Measurements from ENCODE around the gene FLRT1. TPM values are rescaled to one million over a fixed set of nuclear protein-coding genes. Genes with fewer than 3 reads are reported as not detected.

Gene FLRT1
- total and polyA plus RNA-seq, 2 of the 13 experiments (the other 11 are each of a cell fraction or from before 2014, with no cell fraction given): 0.02 to 0.08 TPM

DNA sequence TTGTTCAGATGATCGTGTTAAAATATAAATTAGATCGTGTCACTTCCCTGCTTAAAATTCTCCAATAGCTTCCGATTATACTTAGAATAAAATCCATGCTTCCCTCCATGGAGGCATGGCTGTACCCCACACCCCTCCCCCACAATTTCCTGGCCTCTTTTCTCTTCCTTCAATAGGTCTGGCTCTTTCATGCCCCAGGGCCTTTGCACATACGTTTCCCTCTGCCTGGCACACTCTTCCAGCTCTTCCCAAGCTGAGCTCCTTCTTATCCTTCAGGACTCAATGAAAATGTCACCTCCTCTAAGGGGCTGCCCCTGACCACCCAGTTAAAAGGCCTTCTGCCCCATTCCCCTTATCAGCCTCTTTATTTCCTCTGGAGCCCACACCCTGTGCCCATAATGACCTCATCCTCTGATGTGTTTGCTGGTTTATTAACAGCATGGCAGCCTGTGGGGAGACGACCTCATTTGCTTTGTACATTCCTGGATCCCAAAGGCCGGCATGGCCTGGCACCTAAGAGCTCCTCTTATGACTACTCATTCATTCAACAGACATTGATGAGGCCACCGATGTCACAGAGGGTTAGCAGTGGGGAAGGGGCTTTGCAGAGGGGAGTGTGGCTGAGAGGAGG lies 9.0 kb upstream of the FLRT1 start:
- peaks cover 4 to 8% of the 10 kb centered on the region in 2 experiments; a peak in 3 of 5 replicates for H3K27me3 ChIP-seq (ENCODE audit: control insufficient read depth in 1 of 2, insufficient read depth in 2 of 2, low read length in 2 of 2)
- no peak overlapping the region for H3K9ac ChIP-seq (ENCODE audit: insufficient read depth, low read depth, low read length)
- no peak for ATAC-seq
- no peak overlapping the region for H3K27ac ChIP-seq (ENCODE audit: extremely low read length, insufficient read depth, low read length)
- no peaks in the 10 kb centered on the region for H3K36me3 ChIP-seq (replicated peaks in 1 of 2; ENCODE audit: control insufficient read depth in 1 of 2, insufficient read depth in 2 of 2, low read length in 2 of 2)
- H2AFZ ChIP-seq (ENCODE audit: low read length): no peak overlapping the region
- no peak for FAIRE-seq
- no TSS peak for BruUV-seq (replicated peaks)
- intact Hi-C loops (cut with micrococcal nuclease; ENCODE audit: unreplicated experiment) (no loop called here), in situ Hi-C loops (cut with HindIII; ENCODE audit: extremely low pct_ligation_motif_present, low pct_unique_long_range_greater_than_20kb) (no loop called here)
- no peak for TF ChIP-seq NFYB (CRISPR knock-in tag; IDR thresholded peaks at IDR 0.05)
- no peak for TF ChIP-seq ZNF549 (CRISPR knock-in tag; IDR thresholded peaks at IDR 0.05)
- TF ChIP-seq ATF7 (IDR thresholded peaks at IDR 0.05): peak; percentile 67; the same call in 1 of the 2 replicates
- TF ChIP-seq ATF7 (CRISPR knock-in tag; IDR thresholded peaks at IDR 0.05): no peak
- ChIA-PET CTCF (ENCODE audit: low intra/inter-chr PET ratio, low total read pairs) (no interaction called here), POLR2A (interaction anchor here (0.6 kb wide), 1 partner anchor 64 kb away, joined by 3 read pairs; no protein-coding TSS in a partner anchor)
- H3K9me3 ChIP-seq (ENCODE audit: low read length): no peaks in the 10 kb centered on the region
- peaks cover 15% of the 10 kb centered on the region for H3K4me1 ChIP-seq (ENCODE audit: insufficient read depth, low read length)
- no peaks in the 10 kb centered on the region for H3K79me2 ChIP-seq (ENCODE audit: insufficient read depth, low read length)
- H4K20me1 ChIP-seq (ENCODE audit: insufficient read depth, low read length): peaks cover 27% of the 10 kb centered on the region; the same call in 1 of the 2 replicates
- DNase-seq (ENCODE audit: low spot score): no peak
- 72% methylated on average over 7 of the region's 7 CpGs for WGBS (ENCODE audit: low lambda C conversion rate)
- no peak overlapping the region for H3K4me2 ChIP-seq (ENCODE audit: low read depth, low read length)
- H3K4me3 ChIP-seq (replicated peaks in 1 of 3; ENCODE audit: insufficient read depth in 1 of 3, low read depth in 2 of 3, low read length in 3 of 3): no peak overlapping the region

DNA sequence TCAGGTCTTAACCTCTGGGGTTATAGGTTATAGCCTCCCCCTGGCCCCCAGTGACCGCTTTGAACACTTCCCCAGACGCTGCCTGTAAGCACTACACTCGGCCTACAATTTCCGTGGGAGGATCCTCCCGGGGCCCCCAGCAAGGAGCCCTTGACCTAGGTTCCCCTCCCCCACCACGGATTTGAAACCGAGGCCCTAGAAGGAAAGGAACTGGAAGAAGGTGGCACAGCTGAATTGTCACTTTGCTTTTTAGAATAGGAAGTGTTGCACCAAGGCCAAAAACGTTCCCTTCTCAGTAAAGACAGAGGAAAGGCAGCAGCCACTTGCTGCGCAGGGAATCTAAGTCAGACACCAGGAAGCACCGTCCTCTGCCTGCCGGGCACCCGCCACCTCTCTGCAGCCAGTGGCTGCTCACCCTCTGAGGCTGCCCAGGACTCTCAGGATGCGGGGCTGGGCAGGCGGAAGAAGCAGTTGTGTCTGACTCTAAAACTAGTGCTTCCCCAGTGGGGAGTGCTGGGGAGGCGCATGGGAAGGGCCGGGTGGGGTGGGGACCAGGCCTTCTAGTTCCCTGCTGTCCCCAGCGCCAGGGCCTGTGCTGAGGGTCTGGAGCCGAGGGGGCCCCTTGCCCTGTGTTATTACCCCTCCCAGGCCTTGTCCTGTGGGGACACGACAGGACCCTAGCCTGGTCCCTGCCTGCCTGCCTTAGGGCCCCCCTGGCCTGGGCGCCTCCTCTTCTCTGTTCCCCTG lies 7.9 kb upstream of the FLRT1 start:
- peaks cover 28% of the 10 kb centered on the region; the same call in 1 of the 2 replicates for H4K20me1 ChIP-seq (ENCODE audit: insufficient read depth, low read length)
- in situ Hi-C loops (cut with HindIII; ENCODE audit: extremely low pct_ligation_motif_present, low pct_unique_long_range_greater_than_20kb): no loop called here
- H3K9me3 ChIP-seq (ENCODE audit: low read length): no peaks in the 10 kb centered on the region
- no peak overlapping the region for H3K4me3 ChIP-seq (replicated peaks in 1 of 3; ENCODE audit: insufficient read depth in 1 of 3, low read depth in 2 of 3, low read length in 3 of 3)
- FAIRE-seq (no peak), ATAC-seq (no peak; the same call in 1 of the 3 replicates), DNase-seq (ENCODE audit: low spot score) (no peak)
- no peak overlapping the region for H2AFZ ChIP-seq (ENCODE audit: low read length)
- H3K36me3 ChIP-seq (replicated peaks in 1 of 2; ENCODE audit: control insufficient read depth in 1 of 2, insufficient read depth in 2 of 2, low read length in 2 of 2): no peaks in the 10 kb centered on the region
- intact Hi-C loops (cut with micrococcal nuclease; ENCODE audit: unreplicated experiment): no loop called here
- H3K4me2 ChIP-seq (ENCODE audit: low read depth, low read length): no peak overlapping the region
- POLR2A ChIA-PET: interaction anchor here (1.8 kb wide), 1 partner anchor 20 kb away, joined by 4 read pairs; no protein-coding TSS in a partner anchor
- H3K4me1 ChIP-seq (ENCODE audit: insufficient read depth, low read length): peaks cover 6% of the 10 kb centered on the region
- H3K79me2 ChIP-seq (ENCODE audit: insufficient read depth, low read length): no peaks in the 10 kb centered on the region
- 52% methylated on average over 16 of the region's 20 CpGs for WGBS (ENCODE audit: low lambda C conversion rate)
- CTCF ChIA-PET (ENCODE audit: low intra/inter-chr PET ratio, low total read pairs): no interaction called here
- peaks cover 7 to 8% of the 10 kb centered on the region in 2 experiments; a peak in 3 of 5 replicates for H3K27me3 ChIP-seq (ENCODE audit: control insufficient read depth in 1 of 2, insufficient read depth in 2 of 2, low read length in 2 of 2)
- BruUV-seq (replicated peaks): no TSS peak
- no peak overlapping the region for H3K27ac ChIP-seq (ENCODE audit: extremely low read length, insufficient read depth, low read length)
- no peak overlapping the region for H3K9ac ChIP-seq (ENCODE audit: insufficient read depth, low read depth, low read length)
- TF ChIP-seq ZNF446 (CRISPR knock-in tag; IDR thresholded peaks at IDR 0.05): no peak
- no peak for TF ChIP-seq RBM39 (IDR thresholded peaks at IDR 0.05; ENCODE audit: low read depth, low read length, poor library complexity, severe bottlenecking)
- TF ChIP-seq, protein P1, sequence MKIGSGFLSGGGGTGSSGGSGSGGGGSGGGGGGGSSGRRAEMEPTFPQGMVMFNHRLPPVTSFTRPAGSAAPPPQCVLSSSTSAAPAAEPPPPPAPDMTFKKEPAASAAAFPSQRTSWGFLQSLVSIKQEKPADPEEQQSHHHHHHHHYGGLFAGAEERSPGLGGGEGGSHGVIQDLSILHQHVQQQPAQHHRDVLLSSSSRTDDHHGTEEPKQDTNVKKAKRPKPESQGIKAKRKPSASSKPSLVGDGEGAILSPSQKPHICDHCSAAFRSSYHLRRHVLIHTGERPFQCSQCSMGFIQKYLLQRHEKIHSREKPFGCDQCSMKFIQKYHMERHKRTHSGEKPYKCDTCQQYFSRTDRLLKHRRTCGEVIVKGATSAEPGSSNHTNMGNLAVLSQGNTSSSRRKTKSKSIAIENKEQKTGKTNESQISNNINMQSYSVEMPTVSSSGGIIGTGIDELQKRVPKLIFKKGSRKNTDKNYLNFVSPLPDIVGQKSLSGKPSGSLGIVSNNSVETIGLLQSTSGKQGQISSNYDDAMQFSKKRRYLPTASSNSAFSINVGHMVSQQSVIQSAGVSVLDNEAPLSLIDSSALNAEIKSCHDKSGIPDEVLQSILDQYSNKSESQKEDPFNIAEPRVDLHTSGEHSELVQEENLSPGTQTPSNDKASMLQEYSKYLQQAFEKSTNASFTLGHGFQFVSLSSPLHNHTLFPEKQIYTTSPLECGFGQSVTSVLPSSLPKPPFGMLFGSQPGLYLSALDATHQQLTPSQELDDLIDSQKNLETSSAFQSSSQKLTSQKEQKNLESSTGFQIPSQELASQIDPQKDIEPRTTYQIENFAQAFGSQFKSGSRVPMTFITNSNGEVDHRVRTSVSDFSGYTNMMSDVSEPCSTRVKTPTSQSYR (CRISPR knock-in tag; IDR thresholded peaks at IDR 0.05; ENCODE audit: borderline replicate concordance): no peak
- no peak for TF ChIP-seq IKZF4 (CRISPR knock-in tag; IDR thresholded peaks at IDR 0.05; ENCODE audit: borderline replicate concordance, low read depth, not compliant biosample characterization)
- TF ChIP-seq SSRP1 (CRISPR knock-in tag; IDR thresholded peaks at IDR 0.05): no peak
- TF ChIP-seq ZNF160 (CRISPR knock-in tag; IDR thresholded peaks at IDR 0.05): no peak
- TF ChIP-seq NFYC (CRISPR knock-in tag; IDR thresholded peaks at IDR 0.05): no peak
- no peak for TF ChIP-seq AKAP8 (CRISPR knock-in tag; IDR thresholded peaks at IDR 0.05)
- TF ChIP-seq ZFP36L2 (CRISPR knock-in tag; IDR thresholded peaks at IDR 0.05): no peak
